Activated T-cell treated with anti-CD3 and anti-CD28 coated beads, Interleukin-2, amount 50 U/mL, for 48 hours (primary cell): ENCODE measurements around the gene SPEM3.
A peak's percentile ranks its signal among the peaks of the same experiment; 100 is the strongest.
"Not testable (repeated sequence)": the region's sequence is repeated elsewhere in the genome, so short reads cannot be mapped to it uniquely, and the experiment has no call there.

Experiments
- DNase-seq, 2 experiments: peaks; one replicate each; pipeline ENCODE4 v3.0.0-alpha.2; 2020

SPEM3 gene

GRCh38 chr17:7475764-7476422, 47.2 kb downstream of the SPEM3 start:
- no peak for DNase-seq

GRCh38 chr17:7476494-7476893, 47.8 kb downstream of the SPEM3 start:
- no peak for DNase-seq

GRCh38 chr17:7476951-7477350, 48.3 kb downstream of the SPEM3 start:
- DNase-seq = no peak

GRCh38 chr17:7477392-7478275, 49.0 kb downstream of the SPEM3 start:
- DNase-seq = peak; percentile 47 to 54

GRCh38 chr17:7478276-7479212, 49.9 kb downstream of the SPEM3 start:
- DNase-seq = peak; percentile 65 to 72

GRCh38 chr17:7479213-7480088, 50.8 kb downstream of the SPEM3 start, which contains the start of gene ZBTB4:
TSS of gene ZBTB4 (minus strand) at chr17:7479631. CDS start at chr17:7466801, 12,830 bp downstream.
- DNase-seq = peak; percentile 61 to 73

- no peak for DNase-seq
These were observed 51.4 kb downstream of the SPEM3 start for GRCh38 chr17:7480089-7480384.

GRCh38 chr17:7481275-7481674, 52.6 kb downstream of the SPEM3 start, which contains the start of gene SLC35G6:
TSS of gene SLC35G6 (plus strand) at chr17:7481446. CDS start at chr17:7481517, 71 bp downstream.
- DNase-seq = not testable (repeated sequence)

- not testable (repeated sequence) for DNase-seq
These were observed 53.4 kb downstream of the SPEM3 start for GRCh38 chr17:7481842-7482741.
